Endothelial cell of umbilical vein (primary cell): ENCODE results near the gene GSTA1. TPM values are rescaled to one million over a fixed set of nuclear protein-coding genes. Genes with fewer than 3 reads are reported as not detected.
"Not testable (repeated sequence)": the region's sequence is repeated elsewhere in the genome, so short reads cannot be mapped to it uniquely, and the experiment has no call there.

ENCODE experiments used
- BruUV-seq: library from RNA; stranded (reverse); fragments of 400-500 nt; replicated peaks from 2 replicates; lab custom pipeline; 2021; lab: Mats Ljungman, UMichigan
- CTCF ChIA-PET: fragments of 300-600, 350-600 bp; sonication (Branson Sonifier 250); formaldehyde crosslinking; loops from one replicate; lab custom pipeline; 2021; ENCODE audit warnings: antibody characterized with exemption, inconsistent platforms; lab: Charles Lee
- POLR2A ChIA-PET: fragments of 300-600, 350-600 bp; sonication (Branson Sonifier 250); formaldehyde crosslinking; loops from one replicate; lab custom pipeline; 2021; ENCODE audit warnings: antibody characterized with exemption, inconsistent platforms; lab: Charles Lee
- DNase-seq: peaks from one replicate; pipeline ENCODE4 v3.0.0-alpha.2; 2011; ENCODE audit warnings: low read depth, low spot score
- FAIRE-seq: peaks from 2 replicates; lab custom pipeline; 2011; peaks lifted over from hg19 to GRCh38; lab: Jason Lieb, UNC
- H2AFZ ChIP-seq: 2 replicates; pipeline ENCODE4 v1.6.0; 2012; ENCODE audit warnings: low read depth, low read length, control low read depth, inconsistent platforms
- H3K27ac ChIP-seq: 2 replicates; pipeline ENCODE4 v1.5.1; 2011; ENCODE audit warnings: low read depth, mild to moderate bottlenecking, control low read depth, low read length, moderate library complexity; ENCODE audit not compliant: insufficient read depth
- H3K27me3 ChIP-seq, 2 experiments: 2 replicates each; pipeline versions ENCODE4 v1.6.0 to v1.6.1; 2011; ENCODE audit warnings: low read length in 2 of 2, mixed read lengths in 1 of 2; ENCODE audit not compliant: control insufficient read depth in 2 of 2, insufficient read depth in 2 of 2
- H3K36me3 ChIP-seq, 2 experiments: 2 replicates in 1 of 2; 3 replicates in 1 of 2; pipeline ENCODE4 v1.5.1; 2011; ENCODE audit warnings: low read length in 2 of 2, mild to moderate bottlenecking in 1 of 2, moderate library complexity in 1 of 2; ENCODE audit not compliant: control insufficient read depth in 2 of 2, insufficient read depth in 2 of 2; ENCODE audit errors: extremely low read depth in 1 of 2
- H3K4me1 ChIP-seq: 3 replicates; pipeline ENCODE4 v1.5.1; 2011; ENCODE audit warnings: mild to moderate bottlenecking, low read length; ENCODE audit not compliant: control insufficient read depth, insufficient read depth; ENCODE audit errors: extremely low read depth
- H3K4me2 ChIP-seq: 2 replicates; pipeline ENCODE4 v1.6.1; 2011; ENCODE audit warnings: low read length, control low read depth, mixed read lengths; ENCODE audit not compliant: insufficient read depth
- H3K4me3 ChIP-seq, 3 experiments: fragments of 200-600 bp in 1 of 3; sonication (generic), shearing (Covaris generic) in 1 of 3; replicated peaks in 1 of 3; 2 replicates each; pipeline ENCODE4 v1.5.1; 2011 to 2016; ENCODE audit warnings: control low read depth in 3 of 3, low read length in 3 of 3, mild to moderate bottlenecking in 2 of 3, inconsistent platforms in 1 of 3, low read depth in 1 of 3, moderate library complexity in 1 of 3; ENCODE audit not compliant: insufficient read depth in 1 of 3
- H3K79me2 ChIP-seq: 2 replicates; pipeline ENCODE4 v1.6.0; 2012; ENCODE audit warnings: low read length, inconsistent platforms; ENCODE audit not compliant: control insufficient read depth, insufficient read depth
- H3K9ac ChIP-seq: replicated peaks from 2 replicates; pipeline ENCODE3; 2011; ENCODE audit warnings: low read length, control low read depth; ENCODE audit not compliant: insufficient read depth; ENCODE audit errors: extremely low read depth
- H3K9me1 ChIP-seq: replicated peaks from 3 replicates; pipeline ENCODE4 v1.6.0; 2011; ENCODE audit warnings: mild to moderate bottlenecking, low read length; ENCODE audit not compliant: control insufficient read depth, insufficient read depth; ENCODE audit errors: extremely low read depth
- H3K9me3 ChIP-seq: replicated peaks from 2 replicates; pipeline ENCODE4 v1.5.1; 2012; ENCODE audit warnings: low read length, inconsistent platforms; ENCODE audit not compliant: control insufficient read depth, insufficient read depth
- H4K20me1 ChIP-seq: replicated peaks from 2 replicates; pipeline ENCODE3; 2011; ENCODE audit warnings: mild to moderate bottlenecking, low read length; ENCODE audit not compliant: control insufficient read depth, insufficient read depth; ENCODE audit errors: extremely low read depth
- CTCF ChIP-seq, 2 donors: IDR thresholded peaks; 1 replicate in 1 of 2; 2 replicates in 1 of 2; pipeline ENCODE4 v1.5.1; 2011; ENCODE audit warnings: low read length in 2 of 2, mild to moderate bottlenecking in 2 of 2, moderate library complexity in 2 of 2, control low read depth in 1 of 2, inconsistent platforms in 1 of 2, low read depth in 1 of 2; ENCODE audit not compliant: insufficient read depth in 1 of 2; ENCODE audit errors: extremely low read depth in 1 of 2
- FOS ChIP-seq: IDR thresholded peaks from 2 replicates; pipeline ENCODE4 v1.6.1; 2011; ENCODE audit warnings: mild to moderate bottlenecking, low read length, moderate library complexity, borderline replicate concordance; ENCODE audit not compliant: insufficient read depth
- dilution Hi-C: fragments of 300-500 bp; cut with MboI; formaldehyde crosslinking; loops from one replicate; pipeline ENCODE4 v1.15.0; 2019; ENCODE audit warnings: low sequenced_read_pairs; ENCODE audit not compliant: extremely low pct_ligation_motif_present
- intact Hi-C: fragments of 100-400 bp; cut with micrococcal nuclease; formaldehyde crosslinking; loops from one replicate; pipeline ENCODE4 v1.10.0; 2022
- polyA plus RNA-seq, 4 experiments: library from polyadenylated mRNA; depleted of rRNA in 3 of 4; stranded (reverse) in 3 of 4; unstranded in 1 of 4; fragments of >200 nt; gene quantifications; 2 replicates each; pipeline versions ENCODE4 v1.2.1 to v1.2.3, GENCODE V29; 2011 to 2012; ENCODE audit warnings: missing spikeins in 1 of 4
- total RNA-seq: library from RNA; stranded (reverse); gene quantifications from 2 replicates; pipeline ENCODE4 v1.2.3, GENCODE V29; 2021

Gene GSTA1
- total and polyA plus RNA-seq, 2 donors (not counting 3 experiments of a cell fraction or from before 2014, with no cell fraction given) = not detected

DNA sequence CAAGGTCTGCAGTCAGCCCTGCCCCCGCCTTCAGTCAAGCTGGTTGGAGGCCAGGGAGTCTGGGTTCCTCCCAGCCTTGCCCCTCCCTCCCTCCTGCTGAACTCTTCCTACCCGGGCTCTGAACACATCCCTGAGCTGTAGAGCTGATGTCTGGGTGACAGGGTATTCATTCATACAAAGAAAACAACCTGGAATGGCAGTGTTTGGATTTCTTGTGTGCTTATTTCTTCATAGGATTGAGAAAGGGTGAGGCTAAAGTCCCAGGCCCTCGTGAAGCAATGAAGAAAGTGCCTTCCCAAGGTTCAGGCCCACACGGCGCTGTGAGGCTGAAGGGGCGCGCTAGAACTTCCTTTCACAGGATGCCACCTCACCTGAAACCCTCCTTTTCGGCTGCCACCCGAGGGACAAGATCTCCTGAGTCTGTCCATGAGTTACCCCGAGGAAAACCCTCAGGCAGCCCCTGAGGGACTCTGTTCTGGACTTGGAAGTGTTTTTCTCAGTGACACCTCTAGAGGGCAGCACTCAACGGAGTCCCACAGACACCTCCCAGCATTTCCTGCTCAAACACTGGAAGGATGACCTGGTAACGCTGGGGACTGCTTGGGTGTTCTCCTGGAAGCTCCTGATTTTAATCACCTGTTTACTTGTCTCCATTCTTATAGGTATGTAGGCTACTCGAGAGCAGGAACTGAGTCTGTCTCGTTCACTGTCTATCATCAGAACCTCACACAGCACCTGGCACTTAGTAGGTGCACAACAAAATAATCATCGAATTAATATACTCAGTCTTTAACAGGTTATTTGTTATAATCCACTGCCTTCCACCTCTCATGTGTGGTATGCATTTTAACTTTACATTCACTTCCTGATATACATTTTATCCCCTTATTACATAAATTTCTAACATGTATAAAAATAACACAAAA is 11.8 kb upstream of the GSTA1 start:
- peak; percentile 97 for FAIRE-seq
- TF ChIP-seq FOS = no peak
- peak; percentile 54 to 66 for TF ChIP-seq CTCF (IDR thresholded peaks at IDR 0.05; ENCODE audit: extremely low read depth in 1 of 2, insufficient read depth in 1 of 2, low read depth in 1 of 2, low read length in 2 of 2)

GRCh38 chr6:52814545-52814944 is 10.9 kb upstream of the GSTA1 start:
- H3K4me2 ChIP-seq, dilution Hi-C loops, H3K27me3 ChIP-seq, H3K4me1 ChIP-seq, BruUV-seq, DNase-seq, H3K79me2 ChIP-seq, H4K20me1 ChIP-seq, H3K36me3 ChIP-seq, H3K9ac ChIP-seq, H3K27ac ChIP-seq, H3K4me3 ChIP-seq, H3K9me1 ChIP-seq, H3K9me3 ChIP-seq, FAIRE-seq, POLR2A ChIA-PET, H2AFZ ChIP-seq, intact Hi-C loops: not testable (repeated sequence)
- CTCF ChIA-PET = interaction anchor here (1.4 kb wide), 1 partner anchor 14 kb away, joined by 3 read pairs; no protein-coding TSS in a partner anchor

More for the DNA sequence above, 11.8 kb upstream of the GSTA1 start:
- no peaks in the 10 kb centered on the region for H4K20me1 ChIP-seq
- H3K27me3 ChIP-seq = peaks cover 0 to 8% of the 10 kb centered on the region in 2 experiments
- H3K9me3 ChIP-seq = no peaks in the 10 kb centered on the region
- CTCF ChIA-PET = interaction anchor here (1.4 kb wide), 1 partner anchor 13 kb away, joined by 3 read pairs; no protein-coding TSS in a partner anchor
- H3K4me2 ChIP-seq = no peak overlapping the region
- no peaks in the 10 kb centered on the region for H3K79me2 ChIP-seq
- intact Hi-C loops (loop anchor here (1.0 kb wide), 2 partner anchors 179 to 669 kb away; no protein-coding TSS in a partner anchor), dilution Hi-C loops (no loop called here)
- peak; percentile 14 for DNase-seq
- H3K4me3 ChIP-seq = no peak overlapping the region
- H2AFZ ChIP-seq = no peak overlapping the region
- no peak overlapping the region for H3K27ac ChIP-seq
- POLR2A ChIA-PET = no interaction called here
- no peaks in the 10 kb centered on the region for H3K36me3 ChIP-seq
- no peaks in the 10 kb centered on the region for H3K4me1 ChIP-seq
- no peaks in the 10 kb centered on the region for H3K9me1 ChIP-seq
- H3K9ac ChIP-seq = no peak overlapping the region
- BruUV-seq = no TSS peak

GRCh38 chr6:52809777-52810176 is 6.2 kb upstream of the GSTA1 start:
- H3K9me1 ChIP-seq, H3K9me3 ChIP-seq, dilution Hi-C loops, H3K9ac ChIP-seq, FAIRE-seq, H2AFZ ChIP-seq, H3K4me3 ChIP-seq, H3K79me2 ChIP-seq, H3K4me2 ChIP-seq, BruUV-seq, H3K27me3 ChIP-seq, POLR2A ChIA-PET, H4K20me1 ChIP-seq, DNase-seq, H3K4me1 ChIP-seq, H3K27ac ChIP-seq, H3K36me3 ChIP-seq, intact Hi-C loops: not testable (repeated sequence)
- CTCF ChIA-PET = interaction anchor here (1.0 kb wide), 1 partner anchor 40 kb away, joined by 3 read pairs; no protein-coding TSS in a partner anchor
